Peyer's patch (tissue), 4 donors: ENCODE data around the gene COLEC12.

ENCODE experiments used
- POLR2A ChIP-seq, 2 donors: fragments of 450-650 bp; IDR thresholded peaks; one replicate each; pipeline ENCODE4 v1.5.1; 2017; ENCODE audit warnings: antibody characterized with exemption in 2 of 2, mild to moderate bottlenecking in 2 of 2, moderate library complexity in 2 of 2
- TF ChIP-seq, protein P1 (sequence below), 6 experiments: fragments of 450-650 bp in 4 of 6; fragments of 200-600 bp in 2 of 6; sonication (generic) in 1 of 6; IDR thresholded peaks; one replicate each; pipeline ENCODE4 v1.5.1; 2017 to 2019; ENCODE audit warnings: antibody characterized with exemption in 6 of 6, mild to moderate bottlenecking in 3 of 6, moderate library complexity in 1 of 6

- TF ChIP-seq, protein P1, sequence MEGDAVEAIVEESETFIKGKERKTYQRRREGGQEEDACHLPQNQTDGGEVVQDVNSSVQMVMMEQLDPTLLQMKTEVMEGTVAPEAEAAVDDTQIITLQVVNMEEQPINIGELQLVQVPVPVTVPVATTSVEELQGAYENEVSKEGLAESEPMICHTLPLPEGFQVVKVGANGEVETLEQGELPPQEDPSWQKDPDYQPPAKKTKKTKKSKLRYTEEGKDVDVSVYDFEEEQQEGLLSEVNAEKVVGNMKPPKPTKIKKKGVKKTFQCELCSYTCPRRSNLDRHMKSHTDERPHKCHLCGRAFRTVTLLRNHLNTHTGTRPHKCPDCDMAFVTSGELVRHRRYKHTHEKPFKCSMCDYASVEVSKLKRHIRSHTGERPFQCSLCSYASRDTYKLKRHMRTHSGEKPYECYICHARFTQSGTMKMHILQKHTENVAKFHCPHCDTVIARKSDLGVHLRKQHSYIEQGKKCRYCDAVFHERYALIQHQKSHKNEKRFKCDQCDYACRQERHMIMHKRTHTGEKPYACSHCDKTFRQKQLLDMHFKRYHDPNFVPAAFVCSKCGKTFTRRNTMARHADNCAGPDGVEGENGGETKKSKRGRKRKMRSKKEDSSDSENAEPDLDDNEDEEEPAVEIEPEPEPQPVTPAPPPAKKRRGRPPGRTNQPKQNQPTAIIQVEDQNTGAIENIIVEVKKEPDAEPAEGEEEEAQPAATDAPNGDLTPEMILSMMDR (IDR thresholded peaks at IDR 0.05): no peak
- no peak for TF ChIP-seq POLR2A (IDR thresholded peaks at IDR 0.05)
Observed at GRCh38 chr18:490024-490366, 10.5 kb downstream of the COLEC12 start.
